Caco-2 (cell line): ENCODE results near the gene ZFYVE9. TPM values are rescaled to one million over a fixed set of nuclear protein-coding genes. Genes with fewer than 3 reads are reported as not detected.

Experiments
- BruUV-seq: library from RNA; stranded (reverse); fragments of 400-500 nt; replicated peaks from 2 replicates; lab custom pipeline; 2021; lab: Mats Ljungman, UMichigan
- CTCF ChIA-PET: fragments of 300-600 bp; sonication (Branson Sonifier 250); formaldehyde crosslinking; loops from one replicate; lab custom pipeline; 2022; ENCODE audit warnings: antibody characterized with exemption; lab: Charles Lee
- POLR2A ChIA-PET: fragments of 300-600 bp; sonication (Branson Sonifier 250); formaldehyde crosslinking; loops from one replicate; lab custom pipeline; 2022; ENCODE audit warnings: antibody characterized with exemption; lab: Charles Lee
- DNase-seq, 2 experiments: peaks; one replicate each; pipeline versions ENCODE4 v3.0.0 to v3.0.0-alpha.2; 2020 to 2022
- H3K27me3 ChIP-seq: replicated peaks from 2 replicates; pipeline ENCODE4 v1.6.0; 2011; ENCODE audit warnings: low read length; ENCODE audit not compliant: control insufficient read depth, insufficient read depth
- H3K36me3 ChIP-seq: 2 replicates; pipeline ENCODE4 v1.5.1; 2011; ENCODE audit warnings: low read length; ENCODE audit not compliant: control insufficient read depth, insufficient read depth
- H3K4me1 ChIP-seq: fragments of 250-450 bp; sonication (Bioruptor Pico); 2 replicates; pipeline ENCODE4 v1.5.1; 2020; ENCODE audit warnings: mild to moderate bottlenecking
- H3K4me3 ChIP-seq: 2 replicates; pipeline ENCODE4 v1.5.1; 2011; ENCODE audit warnings: low read depth, mild to moderate bottlenecking, control low read depth, low read length
- H3K9me3 ChIP-seq: fragments of 250-450 bp; sonication (Bioruptor Pico); 2 replicates; pipeline ENCODE4 v1.5.1; 2020; ENCODE audit warnings: mild to moderate bottlenecking, moderate library complexity
- H3K27ac Mint-ChIP-seq: one replicate; pipeline ENCODE4 v1.8.0; 2022; ENCODE audit warnings: mixed read lengths; ENCODE audit not compliant: unreplicated experiment
- H3K27me3 Mint-ChIP-seq: one replicate; pipeline ENCODE4 v1.8.0; 2022; ENCODE audit warnings: mixed read lengths; ENCODE audit not compliant: insufficient read depth, unreplicated experiment
- H3K36me3 Mint-ChIP-seq: one replicate; pipeline ENCODE4 v1.8.0; 2022; ENCODE audit warnings: mild to moderate bottlenecking, mixed read lengths; ENCODE audit not compliant: insufficient read depth, unreplicated experiment
- H3K4me1 Mint-ChIP-seq: one replicate; pipeline ENCODE4 v1.8.0; 2022; ENCODE audit warnings: low read depth, mixed read lengths; ENCODE audit not compliant: unreplicated experiment
- H3K4me3 Mint-ChIP-seq: one replicate; pipeline ENCODE4 v1.8.0; 2022; ENCODE audit warnings: mild to moderate bottlenecking, moderate library complexity, mixed read lengths; ENCODE audit not compliant: unreplicated experiment
- H3K9me3 Mint-ChIP-seq: one replicate; pipeline ENCODE4 v1.8.0; 2022; ENCODE audit warnings: mixed read lengths; ENCODE audit not compliant: unreplicated experiment
- intact Hi-C: fragments of 100-400 bp; cut with micrococcal nuclease; formaldehyde crosslinking; loops from one replicate; pipeline ENCODE4 v1.10.0; 2022; ENCODE audit not compliant: unreplicated experiment
- total RNA-seq: library from RNA; stranded (reverse); gene quantifications from 2 replicates; pipeline ENCODE4 v1.2.3, GENCODE V29; 2022
- TF ChIP-seq, protein P1 (sequence below), 2 experiments: fragments of 200-600 bp in 1 of 2; IDR thresholded peaks; 1 replicate in 1 of 2; 2 replicates in 1 of 2; pipeline versions ENCODE4 v1.5.1 to v1.8.0; 2011 to 2022; ENCODE audit warnings: antibody characterized with exemption in 1 of 2, control low read depth in 1 of 2, inconsistent platforms in 1 of 2, low read depth in 1 of 2, low read length in 1 of 2, mild to moderate bottlenecking in 1 of 2, moderate library complexity in 1 of 2; ENCODE audit not compliant: insufficient read depth in 1 of 2, severe bottlenecking in 1 of 2, unreplicated experiment in 1 of 2

ZFYVE9 gene
- total RNA-seq, 1 experiment from 2014 or later = 18.4 TPM

DNA sequence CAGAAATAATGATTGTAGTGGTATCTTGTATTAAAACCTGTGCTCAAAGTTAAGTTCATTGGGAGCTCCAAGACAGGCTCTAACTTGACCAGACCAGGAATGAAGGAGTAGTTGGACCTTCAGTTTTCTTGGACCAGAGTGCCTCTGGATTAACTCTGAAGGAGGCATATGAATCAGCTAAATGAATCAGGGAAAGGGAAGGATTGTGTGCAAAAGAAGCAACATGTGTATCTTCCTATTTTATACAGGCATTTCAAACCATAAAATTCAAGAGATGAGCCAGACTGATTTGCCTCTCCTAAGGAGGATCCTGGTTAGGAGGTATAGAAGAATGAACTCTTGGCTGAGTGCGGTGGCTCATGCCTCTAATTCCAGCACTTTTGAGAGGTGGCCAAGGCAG lies 152.7 kb downstream of the ZFYVE9 start:
- intact Hi-C loops = no loop called here
- Histone ChIP-seq H3K4me1 (no peaks in the 10 kb centered on the region), H3K36me3 (no peaks in the 10 kb centered on the region), H3K27me3 (no peaks in the 10 kb centered on the region), H3K4me3 (no peak overlapping the region), H3K9me3 (no peaks in the 10 kb centered on the region)
- H3K4me3 Mint-ChIP-seq = no peak overlapping the region
- H3K36me3 Mint-ChIP-seq = peaks cover 6% of the 10 kb centered on the region
- H3K27ac Mint-ChIP-seq = no peak overlapping the region
- no peaks in the 10 kb centered on the region for H3K9me3 Mint-ChIP-seq
- no peak for DNase-seq
- ChIA-PET CTCF (no interaction called here), POLR2A (no interaction called here)
- no TSS peak for BruUV-seq
- H3K4me1 Mint-ChIP-seq = no peaks in the 10 kb centered on the region
- no peaks in the 10 kb centered on the region for H3K27me3 Mint-ChIP-seq
- TF ChIP-seq, protein P1, sequence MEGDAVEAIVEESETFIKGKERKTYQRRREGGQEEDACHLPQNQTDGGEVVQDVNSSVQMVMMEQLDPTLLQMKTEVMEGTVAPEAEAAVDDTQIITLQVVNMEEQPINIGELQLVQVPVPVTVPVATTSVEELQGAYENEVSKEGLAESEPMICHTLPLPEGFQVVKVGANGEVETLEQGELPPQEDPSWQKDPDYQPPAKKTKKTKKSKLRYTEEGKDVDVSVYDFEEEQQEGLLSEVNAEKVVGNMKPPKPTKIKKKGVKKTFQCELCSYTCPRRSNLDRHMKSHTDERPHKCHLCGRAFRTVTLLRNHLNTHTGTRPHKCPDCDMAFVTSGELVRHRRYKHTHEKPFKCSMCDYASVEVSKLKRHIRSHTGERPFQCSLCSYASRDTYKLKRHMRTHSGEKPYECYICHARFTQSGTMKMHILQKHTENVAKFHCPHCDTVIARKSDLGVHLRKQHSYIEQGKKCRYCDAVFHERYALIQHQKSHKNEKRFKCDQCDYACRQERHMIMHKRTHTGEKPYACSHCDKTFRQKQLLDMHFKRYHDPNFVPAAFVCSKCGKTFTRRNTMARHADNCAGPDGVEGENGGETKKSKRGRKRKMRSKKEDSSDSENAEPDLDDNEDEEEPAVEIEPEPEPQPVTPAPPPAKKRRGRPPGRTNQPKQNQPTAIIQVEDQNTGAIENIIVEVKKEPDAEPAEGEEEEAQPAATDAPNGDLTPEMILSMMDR (IDR thresholded peaks at IDR 0.05; ENCODE audit: insufficient read depth in 1 of 2, low read depth in 1 of 2, low read length in 1 of 2, severe bottlenecking in 1 of 2, unreplicated experiment in 1 of 2) = no peak

DNA sequence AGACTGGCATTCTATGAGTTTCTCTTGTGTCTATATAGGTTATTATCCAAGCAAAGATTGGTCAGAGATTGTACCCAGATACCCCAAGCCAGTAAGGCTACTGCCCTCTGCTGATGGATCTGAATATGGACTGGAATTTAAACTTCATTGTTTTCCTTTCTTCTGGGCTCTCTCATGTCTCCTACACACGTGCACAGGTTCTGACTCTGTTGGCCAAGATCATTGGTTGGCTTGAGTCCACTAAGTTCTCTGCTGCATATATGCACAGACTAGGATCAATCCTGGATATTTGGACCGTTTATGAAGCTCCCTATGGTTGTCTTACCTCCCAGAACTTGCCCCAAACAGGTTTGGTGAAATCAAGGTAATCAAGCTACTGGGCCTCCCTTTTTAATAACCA lies 154.5 kb downstream of the ZFYVE9 start:
- Mint-ChIP-seq H3K27me3 (no peaks in the 10 kb centered on the region), H3K4me3 (no peak overlapping the region), H3K27ac (no peak overlapping the region), H3K4me1 (no peaks in the 10 kb centered on the region), H3K36me3 (peaks cover 6% of the 10 kb centered on the region), H3K9me3 (no peaks in the 10 kb centered on the region)
- no peaks in the 10 kb centered on the region for H3K27me3 ChIP-seq
- no peaks in the 10 kb centered on the region for H3K4me1 ChIP-seq
- DNase-seq = peak in 1 of 2 experiments; percentile 60
- intact Hi-C loops = loop anchor here (1.0 kb wide), 2 partner anchors 154 to 169 kb away; partner anchors contain the start of gene ZFYVE9
- TF ChIP-seq, protein P1 (IDR thresholded peaks at IDR 0.05; ENCODE audit: insufficient read depth in 1 of 2, low read depth in 1 of 2, low read length in 1 of 2, severe bottlenecking in 1 of 2, unreplicated experiment in 1 of 2) = peak; percentile 68 to 74
- H3K36me3 ChIP-seq = 0 out of 2 replicates have a peak, but pooled peaks cover 1% of the 10 kb centered on the region
- BruUV-seq = no TSS peak
- ChIA-PET POLR2A (no interaction called here), CTCF (interaction anchor here (0.7 to 0.9 kb wide), 2 partner anchors 169 to 926 kb away, joined by 3 to 5 read pairs; no protein-coding TSS in a partner anchor)
- H3K4me3 ChIP-seq = no peak overlapping the region
- no peaks in the 10 kb centered on the region for H3K9me3 ChIP-seq

DNA sequence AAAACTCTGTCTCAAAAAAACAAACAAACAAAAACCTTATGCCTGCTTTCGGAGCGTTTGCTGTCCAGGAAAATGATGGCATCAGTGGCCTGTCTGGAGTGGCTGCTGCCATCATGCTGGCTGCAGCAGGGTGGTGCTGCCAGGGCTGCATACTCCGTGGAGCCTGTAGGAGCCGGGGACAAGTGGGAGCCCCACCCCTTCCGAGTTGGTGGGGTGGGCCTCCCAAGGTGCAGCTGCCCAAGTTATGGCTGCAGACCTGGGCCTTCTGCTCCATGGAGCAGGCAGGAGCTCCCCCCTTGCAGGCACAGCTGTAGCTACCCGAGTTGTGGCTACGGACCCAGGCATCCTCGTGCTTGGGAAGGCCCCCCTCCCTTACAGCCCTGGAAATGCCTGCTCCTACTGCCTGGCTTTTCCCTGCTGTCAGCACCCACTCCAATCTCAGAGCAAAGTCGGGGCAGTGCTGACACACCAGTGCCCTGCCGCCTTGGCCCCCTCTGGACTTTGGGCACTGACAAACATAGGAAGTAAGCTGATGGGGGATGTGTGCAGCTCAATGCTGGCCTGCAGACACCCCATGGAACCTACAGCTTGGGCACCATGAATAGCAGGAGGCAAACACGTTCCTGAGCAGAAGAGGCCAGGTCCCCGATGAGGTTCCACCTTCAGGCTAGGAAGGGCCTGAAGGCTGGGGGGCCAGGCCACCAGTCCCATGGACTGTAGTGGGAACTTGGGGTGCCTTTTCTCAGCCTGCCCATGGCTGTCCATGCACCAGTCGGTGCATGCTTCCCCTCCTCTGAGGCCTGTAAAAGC lies 163.7 kb downstream of the ZFYVE9 start:
- TF ChIP-seq, protein P1 (IDR thresholded peaks at IDR 0.05; ENCODE audit: insufficient read depth in 1 of 2, low read depth in 1 of 2, low read length in 1 of 2, severe bottlenecking in 1 of 2, unreplicated experiment in 1 of 2) = no peak
- Mint-ChIP-seq H3K4me1 (no peaks in the 10 kb centered on the region), H3K27ac (no peak overlapping the region), H3K27me3 (no peaks in the 10 kb centered on the region), H3K4me3 (no peak overlapping the region), H3K36me3 (peaks cover 4% of the 10 kb centered on the region), H3K9me3 (no peaks in the 10 kb centered on the region)
- no peak for DNase-seq
- intact Hi-C loops = no loop called here
- Histone ChIP-seq H3K4me1 (no peaks in the 10 kb centered on the region), H3K36me3 (no peaks in the 10 kb centered on the region), H3K4me3 (no peak overlapping the region), H3K9me3 (no peaks in the 10 kb centered on the region), H3K27me3 (no peaks in the 10 kb centered on the region)
- ChIA-PET CTCF (no interaction called here), POLR2A (no interaction called here)
- BruUV-seq = no TSS peak
